Body of pancreas (tissue), 4 donors: ENCODE data around the gene LPP. TPM values are rescaled to one million over a fixed set of nuclear protein-coding genes. Genes with fewer than 3 reads are reported as not detected.

Experiments used
- ATAC-seq: fragments of 150-250 bp; one replicate; pipeline ENCODE4 v1.9.1; 2016
- DNase-seq, 4 donors: peaks; one replicate each; pipeline ENCODE4 v3.0.0-alpha.2; 2019
- H3K27ac ChIP-seq, 4 donors: fragments of 200-600 bp; sonication (generic); 1 replicate in 3 of 4; 2 replicates in 1 of 4; pipeline versions ENCODE4 v1.5.1 to v1.6.1; 2016 to 2019; ENCODE audit warnings: mild to moderate bottlenecking in 1 of 4, mixed read lengths in 1 of 4, moderate library complexity in 1 of 4
- H3K27me3 ChIP-seq, 2 donors: fragments of 200-600 bp; sonication (generic); one replicate each; pipeline ENCODE4 v1.6.0; 2016; ENCODE audit warnings: mild to moderate bottlenecking in 1 of 2
- H3K36me3 ChIP-seq, 2 donors: fragments of 200-600 bp; sonication (generic); replicated peaks in 1 of 2; 2 replicates each; pipeline ENCODE4 v1.5.1; 2016; ENCODE audit warnings: low read depth in 2 of 2; ENCODE audit not compliant: insufficient read depth in 1 of 2
- H3K4me1 ChIP-seq: fragments of 200-600 bp; sonication (generic); one replicate; pipeline ENCODE4 v1.6.0; 2016
- H3K4me3 ChIP-seq, 2 donors: fragments of 200-600 bp; sonication (generic); 1 replicate in 1 of 2; 2 replicates in 1 of 2; pipeline ENCODE4 v1.5.1; 2016 to 2019
- H3K9me3 ChIP-seq, 3 donors: fragments of 200-600 bp; sonication (generic); 1 replicate in 2 of 3; 2 replicates in 1 of 3; pipeline ENCODE4 v1.5.1; 2016
- CTCF ChIP-seq, 7 experiments: fragments of 450-650 bp in 4 of 7; fragments of 200-600 bp in 3 of 7; sonication (generic) in 3 of 7; IDR thresholded peaks; one replicate each; pipeline ENCODE4 v1.5.1; 2016 to 2019; ENCODE audit warnings: antibody characterized with exemption in 7 of 7
- POLR2A ChIP-seq, 3 donors: fragments of 450-650 bp; IDR thresholded peaks; one replicate each; pipeline ENCODE4 v1.6.1; 2016; ENCODE audit warnings: antibody characterized with exemption in 3 of 3, mild to moderate bottlenecking in 2 of 3
- WGBS, 2 donors: methylation state at CpG; one replicate each; pipeline ENCODE4 v1.1.5; 2017; 5-methylcytosine and 5-hydroxymethylcytosine counted together
- intact Hi-C: fragments of 100-400 bp; cut with DNase I; formaldehyde crosslinking; loops from one replicate; pipeline ENCODE4 v1.15.1; 2023
- total RNA-seq, 2 donors: library from RNA; depleted of rRNA; stranded (reverse); fragments of >200 nt; gene quantifications; one replicate each; pipeline ENCODE4 v1.1.0, GENCODE V29; 2016

LPP gene
- total RNA-seq, 2 donors from 2014 or later: 60.6 to 65.1 TPM

GRCh38 chr3:188326111-188326510 is 172.2 kb downstream of the LPP start:
- intact Hi-C loops: no loop called here
- 87 to 93% methylated on average over 9 of the region's 9 CpGs for WGBS, 2 donors
- no peaks in the 10 kb centered on the region for H3K36me3 ChIP-seq
- DNase-seq (no peak), ATAC-seq (no peak)
- no peak overlapping the region for H3K4me3 ChIP-seq
- H3K27ac ChIP-seq: no peak overlapping the region
- TF ChIP-seq POLR2A (IDR thresholded peaks at IDR 0.05): no peak
- TF ChIP-seq CTCF (IDR thresholded peaks at IDR 0.05): no peak
- H3K27me3 ChIP-seq: no peaks in the 10 kb centered on the region
- no peaks in the 10 kb centered on the region for H3K9me3 ChIP-seq
- H3K4me1 ChIP-seq: peaks cover 12% of the 10 kb centered on the region

GRCh38 chr3:188326968-188327367 is 173.0 kb downstream of the LPP start:
- no peak for TF ChIP-seq POLR2A (IDR thresholded peaks at IDR 0.05)
- no peak for TF ChIP-seq CTCF (IDR thresholded peaks at IDR 0.05)
- no peaks in the 10 kb centered on the region for H3K36me3 ChIP-seq
- H3K27me3 ChIP-seq: no peaks in the 10 kb centered on the region
- peaks cover 10% of the 10 kb centered on the region for H3K4me1 ChIP-seq
- no peak overlapping the region for H3K4me3 ChIP-seq
- no peaks in the 10 kb centered on the region for H3K9me3 ChIP-seq
- ATAC-seq (no peak), DNase-seq (no peak)
- no peak overlapping the region for H3K27ac ChIP-seq
- intact Hi-C loops: no loop called here
- 80 to 87% methylated on average over 4 of the region's 4 CpGs for WGBS, 2 donors

GRCh38 chr3:188327433-188327832 is 173.5 kb downstream of the LPP start:
- WGBS, 2 donors: 87 to 95% methylated on average over 2 of the region's 2 CpGs
- Histone ChIP-seq H3K36me3 (no peaks in the 10 kb centered on the region), H3K9me3 (no peaks in the 10 kb centered on the region), H3K4me3 (no peak overlapping the region), H3K27me3 (no peaks in the 10 kb centered on the region), H3K4me1 (peaks cover 6% of the 10 kb centered on the region), H3K27ac (no peak overlapping the region)
- TF ChIP-seq CTCF (IDR thresholded peaks at IDR 0.05) (no peak), POLR2A (IDR thresholded peaks at IDR 0.05) (no peak)
- intact Hi-C loops: no loop called here
- DNase-seq: no peak
- no peak for ATAC-seq

- no peaks in the 10 kb centered on the region for H3K27me3 ChIP-seq
- no peak overlapping the region for H3K27ac ChIP-seq
- H3K4me3 ChIP-seq: no peak overlapping the region
- no peak for DNase-seq
- no peak for ATAC-seq
- intact Hi-C loops: no loop called here
- no peaks in the 10 kb centered on the region for H3K36me3 ChIP-seq
- no peaks in the 10 kb centered on the region for H3K4me1 ChIP-seq
- TF ChIP-seq CTCF (IDR thresholded peaks at IDR 0.05) (no peak), POLR2A (IDR thresholded peaks at IDR 0.05) (no peak)
- WGBS, 2 donors: 91 to 94% methylated on average over 2 of the region's 2 CpGs
- no peaks in the 10 kb centered on the region for H3K9me3 ChIP-seq
These were observed 176.2 kb downstream of the LPP start for GRCh38 chr3:188330138-188330537.

- no peak for TF ChIP-seq POLR2A (IDR thresholded peaks at IDR 0.05)
- DNase-seq (no peak), ATAC-seq (no peak)
- no peaks in the 10 kb centered on the region for H3K4me1 ChIP-seq
- WGBS, 2 donors: 100% methylated on average over 1 of the region's 1 CpG
- no peaks in the 10 kb centered on the region for H3K36me3 ChIP-seq
- H3K9me3 ChIP-seq: no peaks in the 10 kb centered on the region
- no peaks in the 10 kb centered on the region for H3K27me3 ChIP-seq
- H3K27ac ChIP-seq: no peak overlapping the region
- intact Hi-C loops: no loop called here
- H3K4me3 ChIP-seq: no peak overlapping the region
These were observed 177.2 kb downstream of the LPP start for GRCh38 chr3:188331166-188331565.
